ENCODE measurements around the gene FAM149B1.

GRCh38 chr10:73209705-73210104, 41.8 kb downstream of the FAM149B1 start:
- TF ChIP-seq GATA3 (IDR thresholded peaks at IDR 0.05; ENCODE audit: low read depth, low read length) (no peak), GATA2 (IDR thresholded peaks at IDR 0.05; ENCODE audit: low read depth, low read length) (no peak)

Data from SH-SY5Y (cell line).